Suprapubic skin (tissue), 4 donors: Measurements from ENCODE around the gene CHD9NB. TPM values are rescaled to one million over a fixed set of nuclear protein-coding genes. Genes with fewer than 3 reads are reported as not detected.
"Not testable (repeated sequence)": the region's sequence is repeated elsewhere in the genome, so short reads cannot be mapped to it uniquely, and the experiment has no call there.

Source experiments
- DNase-seq, 2 donors: peaks; one replicate each; pipeline ENCODE4 v3.0.0-alpha.2; 2019; ENCODE audit warnings: low spot score in 2 of 2
- H3K27ac ChIP-seq: fragments of 200-600 bp; sonication (generic); one replicate; pipeline ENCODE4 v1.5.1; 2019
- H3K27me3 ChIP-seq: fragments of 200-600 bp; sonication (generic); one replicate; pipeline ENCODE4 v1.5.1; 2019
- H3K36me3 ChIP-seq: fragments of 200-600 bp; sonication (generic); one replicate; pipeline ENCODE4 v1.5.1; 2019
- H3K4me1 ChIP-seq: fragments of 200-600 bp; sonication (generic); one replicate; pipeline ENCODE4 v1.5.1; 2019
- H3K4me3 ChIP-seq: fragments of 200-600 bp; sonication (generic); one replicate; pipeline ENCODE4 v1.5.1; 2019; ENCODE audit warnings: mild to moderate bottlenecking
- H3K9me3 ChIP-seq: fragments of 200-600 bp; sonication (generic); one replicate; pipeline ENCODE4 v1.5.1; 2019
- EP300 ChIP-seq: sonication (generic); formaldehyde crosslinking; IDR thresholded peaks from one replicate; pipeline ENCODE4 v1.6.1; 2017; ENCODE audit warnings: antibody characterized with exemption
- POLR2A ChIP-seq, 2 donors: fragments of 450-650 bp; IDR thresholded peaks; one replicate each; pipeline ENCODE4 v1.6.1; 2017; ENCODE audit warnings: antibody characterized with exemption in 2 of 2, mild to moderate bottlenecking in 2 of 2, moderate library complexity in 2 of 2
- POLR2AphosphoS5 ChIP-seq, 3 donors: sonication (generic); formaldehyde crosslinking; IDR thresholded peaks; one replicate each; pipeline ENCODE4 v1.6.1; 2017; ENCODE audit warnings: antibody characterized with exemption in 3 of 3
- WGBS: methylation state at CpG from one replicate; pipeline ENCODE4 v1.1.5; 2018; 5-methylcytosine and 5-hydroxymethylcytosine counted together
- total RNA-seq, 4 donors: library from RNA; depleted of rRNA; stranded (reverse); fragments of >200 nt; gene quantifications; one replicate each; pipeline ENCODE4 v1.1.0, GENCODE V29; 2016
- TF ChIP-seq, protein P1 (sequence below), 2 donors: fragments of 200-600 bp in 1 of 2; fragments of 450-650 bp in 1 of 2; sonication (generic) in 1 of 2; IDR thresholded peaks; one replicate each; pipeline ENCODE4 v1.5.1; 2016 to 2019; ENCODE audit warnings: antibody characterized with exemption in 2 of 2, mild to moderate bottlenecking in 1 of 2, moderate library complexity in 1 of 2

The CHD9NB gene
- total RNA-seq, 4 donors from 2014 or later, result 8.7 to 33.3 (median 17.0) TPM

DNA sequence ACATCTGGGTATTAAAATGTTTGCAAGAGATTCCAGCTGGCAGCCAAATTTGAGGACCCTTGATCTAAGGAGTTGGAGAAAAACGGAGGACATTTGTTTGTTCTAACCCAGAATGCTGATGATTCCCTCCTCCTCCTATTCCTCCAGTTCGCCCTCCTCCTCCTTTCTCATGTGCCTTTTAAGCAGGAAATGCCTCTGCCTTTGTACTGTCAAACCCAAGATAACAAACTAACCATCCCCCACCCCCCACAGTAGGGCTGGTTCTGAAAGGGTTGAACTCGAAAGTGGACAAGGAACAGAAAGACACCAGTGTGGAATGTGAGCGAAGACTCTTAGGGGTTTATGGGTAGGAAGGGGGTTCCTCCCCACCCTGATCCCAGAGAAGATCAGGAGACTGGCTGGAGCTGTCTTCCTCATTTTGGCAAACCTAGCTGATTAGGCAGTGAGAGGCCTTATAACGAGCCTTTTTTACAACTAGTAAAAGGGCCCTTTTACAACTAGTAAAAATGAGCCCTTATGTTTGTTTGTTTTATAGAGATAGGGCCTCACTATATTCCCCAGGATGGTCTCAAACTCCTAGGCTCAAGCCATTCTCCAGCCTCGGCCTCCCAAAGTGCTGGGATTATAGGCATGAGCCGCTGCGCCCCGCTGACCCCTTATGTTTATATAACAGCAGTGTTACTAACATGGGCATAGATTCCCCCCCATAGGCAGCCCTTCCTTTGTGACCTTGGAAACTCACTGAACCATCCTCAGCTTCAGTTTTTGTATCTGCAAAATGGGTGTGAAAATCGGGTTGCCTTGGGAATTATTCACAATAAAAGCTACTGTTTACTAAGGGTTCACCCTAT, 3.1 kb upstream of the CHD9NB start:
- H3K36me3 ChIP-seq, result no peaks in the 10 kb centered on the region
- H3K9me3 ChIP-seq, result no peaks in the 10 kb centered on the region
- 33% methylated on average over 10 of the region's 10 CpGs for WGBS
- H3K4me3 ChIP-seq, result peak overlapping the region; percentile 76
- DNase-seq, result no peak
- H3K27ac ChIP-seq, result peak overlapping the region; percentile 88
- no peaks in the 10 kb centered on the region for H3K27me3 ChIP-seq
- TF ChIP-seq POLR2A (IDR thresholded peaks at IDR 0.05) (no peak), EP300 (no peak), POLR2AphosphoS5 (IDR thresholded peaks at IDR 0.05) (no peak)
- TF ChIP-seq, protein P1, sequence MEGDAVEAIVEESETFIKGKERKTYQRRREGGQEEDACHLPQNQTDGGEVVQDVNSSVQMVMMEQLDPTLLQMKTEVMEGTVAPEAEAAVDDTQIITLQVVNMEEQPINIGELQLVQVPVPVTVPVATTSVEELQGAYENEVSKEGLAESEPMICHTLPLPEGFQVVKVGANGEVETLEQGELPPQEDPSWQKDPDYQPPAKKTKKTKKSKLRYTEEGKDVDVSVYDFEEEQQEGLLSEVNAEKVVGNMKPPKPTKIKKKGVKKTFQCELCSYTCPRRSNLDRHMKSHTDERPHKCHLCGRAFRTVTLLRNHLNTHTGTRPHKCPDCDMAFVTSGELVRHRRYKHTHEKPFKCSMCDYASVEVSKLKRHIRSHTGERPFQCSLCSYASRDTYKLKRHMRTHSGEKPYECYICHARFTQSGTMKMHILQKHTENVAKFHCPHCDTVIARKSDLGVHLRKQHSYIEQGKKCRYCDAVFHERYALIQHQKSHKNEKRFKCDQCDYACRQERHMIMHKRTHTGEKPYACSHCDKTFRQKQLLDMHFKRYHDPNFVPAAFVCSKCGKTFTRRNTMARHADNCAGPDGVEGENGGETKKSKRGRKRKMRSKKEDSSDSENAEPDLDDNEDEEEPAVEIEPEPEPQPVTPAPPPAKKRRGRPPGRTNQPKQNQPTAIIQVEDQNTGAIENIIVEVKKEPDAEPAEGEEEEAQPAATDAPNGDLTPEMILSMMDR (IDR thresholded peaks at IDR 0.05), result no peak
- peaks cover 52% of the 10 kb centered on the region for H3K4me1 ChIP-seq

DNA sequence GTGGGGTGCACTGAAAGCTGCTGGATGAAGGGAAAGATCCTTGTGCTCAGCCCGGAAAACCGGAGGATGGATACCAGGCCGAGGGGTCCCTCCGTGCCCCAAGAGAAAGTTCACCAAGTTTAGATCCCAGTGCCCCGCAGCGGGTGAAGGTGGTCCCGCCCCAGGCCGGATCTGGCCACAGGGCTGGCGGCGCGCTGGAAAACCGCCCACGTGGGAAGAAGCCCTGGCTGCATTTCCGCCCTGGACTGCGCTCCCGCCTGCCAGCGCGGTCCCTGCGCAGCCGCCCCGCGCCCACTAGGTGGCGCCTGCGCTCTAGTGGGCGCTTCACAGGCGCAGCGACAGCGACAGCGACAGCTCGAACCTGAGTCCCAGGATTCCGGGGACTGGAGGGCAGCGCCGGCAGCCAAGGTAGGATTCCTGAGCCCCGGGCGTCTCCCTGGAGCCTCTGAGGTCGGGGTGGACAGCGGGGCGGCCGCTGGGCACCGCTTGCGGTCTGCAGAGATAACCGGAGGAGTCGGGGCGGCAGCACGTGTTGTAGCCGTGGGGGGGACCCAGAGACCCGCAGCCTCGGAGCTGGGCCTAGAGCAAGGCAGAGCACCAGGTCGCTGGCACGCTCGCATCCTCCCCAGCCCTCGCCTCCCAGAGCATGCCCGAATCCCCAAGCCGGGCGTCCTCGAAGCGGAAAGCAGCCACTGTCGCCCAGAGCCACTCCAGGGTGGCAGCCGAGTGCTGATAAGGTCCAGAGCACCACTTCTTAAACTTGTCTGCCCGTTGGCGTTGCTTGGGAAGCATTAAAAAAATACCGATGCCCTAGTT, 2.2 kb upstream of the CHD9NB start, which contains the start of gene CHD9:
Gene CHD9, plus strand, starts transcription at position 322 of the 816 bp plus-strand sequence. CDS start 101,099 bp downstream, outside the sequence.
- peaks cover 52% of the 10 kb centered on the region for H3K4me1 ChIP-seq
- H3K9me3 ChIP-seq, result no peaks in the 10 kb centered on the region
- H3K36me3 ChIP-seq, result no peaks in the 10 kb centered on the region
- H3K27me3 ChIP-seq, result no peaks in the 10 kb centered on the region
- peak; percentile 87 to 90 for DNase-seq
- TF ChIP-seq, protein P1 (IDR thresholded peaks at IDR 0.05), result peak; percentile 98 to 99
- peak in 2 of 3 donors; percentile 71 to 81 for TF ChIP-seq POLR2AphosphoS5 (IDR thresholded peaks at IDR 0.05)
- TF ChIP-seq POLR2A (IDR thresholded peaks at IDR 0.05), result no peak
- TF ChIP-seq EP300, result no peak
- H3K4me3 ChIP-seq, result peak within 1 kb of the TSS; percentile 76
- peak within 1 kb of the TSS; percentile 88 for H3K27ac ChIP-seq
- WGBS, result 1% methylated on average over 9 of the region's 62 CpGs

DNA sequence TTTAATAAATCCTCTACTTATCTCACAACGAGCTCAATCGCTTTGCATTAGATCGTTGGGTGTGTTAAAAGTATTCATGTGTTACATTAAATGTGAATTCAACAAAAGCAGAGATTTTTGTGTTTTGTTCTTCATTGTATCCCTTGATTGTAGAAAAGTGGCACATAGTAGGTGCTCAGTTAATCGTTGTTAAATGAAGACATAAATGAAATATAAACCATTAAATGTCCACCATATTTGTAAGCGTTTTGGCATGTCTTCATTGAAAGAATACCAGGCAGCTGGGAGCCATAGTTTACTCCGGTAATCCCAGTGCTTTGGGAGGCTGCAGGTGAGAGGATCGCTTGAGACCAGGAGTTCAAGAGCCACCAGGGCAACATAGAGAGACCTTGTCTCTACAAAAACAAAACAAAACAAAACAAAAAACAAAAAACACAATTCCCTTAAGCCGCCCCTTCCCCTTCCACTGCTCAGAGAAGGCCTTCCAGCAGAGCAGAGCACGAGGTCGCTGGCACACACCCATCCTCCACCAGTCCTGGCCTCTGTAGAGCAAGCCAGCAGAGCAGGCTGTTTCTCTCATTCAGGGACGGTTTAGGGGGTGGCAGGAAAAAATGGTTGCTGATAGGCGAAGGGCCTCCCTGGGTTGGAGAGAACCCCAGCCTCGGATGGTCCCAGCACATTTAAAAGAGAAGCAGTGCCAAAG, 1.4 kb upstream of the CHD9NB start:
- no peak for TF ChIP-seq EP300
- TF ChIP-seq POLR2AphosphoS5 (IDR thresholded peaks at IDR 0.05), result no peak
- peaks cover 52% of the 10 kb centered on the region for H3K4me1 ChIP-seq

DNA sequence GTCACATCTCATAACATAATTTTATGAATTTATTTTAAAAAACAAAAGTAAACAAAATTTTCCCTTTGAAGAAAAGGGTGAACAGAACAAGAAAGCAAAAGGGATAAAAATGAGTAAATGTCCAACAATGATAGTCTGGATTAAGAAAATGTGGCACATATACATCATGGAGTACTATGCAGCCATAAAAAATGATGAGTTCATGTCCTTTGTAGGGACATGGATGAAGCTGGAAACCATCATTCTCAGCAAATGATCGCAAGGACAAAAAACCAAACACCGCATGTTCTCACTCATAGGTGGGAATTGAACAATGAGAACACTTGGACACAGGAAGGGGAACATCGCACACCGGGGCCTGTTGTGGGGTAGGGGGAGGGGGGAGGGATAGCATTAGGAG, 1.4 kb downstream of the CHD9NB start:
- H3K9me3 ChIP-seq, H3K27me3 ChIP-seq, H3K36me3 ChIP-seq, H3K27ac ChIP-seq, H3K4me3 ChIP-seq, DNase-seq: not testable (repeated sequence)
- 98% methylated on average over 4 of the region's 4 CpGs for WGBS
- peaks cover 30% of the 10 kb centered on the region for H3K4me1 ChIP-seq

More for the DNA sequence above, 1.4 kb upstream of the CHD9NB start:
- H3K27me3 ChIP-seq, result no peaks in the 10 kb centered on the region
- peak overlapping the region; percentile 76 for H3K4me3 ChIP-seq
- H3K36me3 ChIP-seq, result no peaks in the 10 kb centered on the region
- DNase-seq, result no peak
- 48% methylated on average over 12 of the region's 13 CpGs for WGBS
- no peaks in the 10 kb centered on the region for H3K9me3 ChIP-seq
- H3K27ac ChIP-seq, result peak overlapping the region; percentile 88

DNA sequence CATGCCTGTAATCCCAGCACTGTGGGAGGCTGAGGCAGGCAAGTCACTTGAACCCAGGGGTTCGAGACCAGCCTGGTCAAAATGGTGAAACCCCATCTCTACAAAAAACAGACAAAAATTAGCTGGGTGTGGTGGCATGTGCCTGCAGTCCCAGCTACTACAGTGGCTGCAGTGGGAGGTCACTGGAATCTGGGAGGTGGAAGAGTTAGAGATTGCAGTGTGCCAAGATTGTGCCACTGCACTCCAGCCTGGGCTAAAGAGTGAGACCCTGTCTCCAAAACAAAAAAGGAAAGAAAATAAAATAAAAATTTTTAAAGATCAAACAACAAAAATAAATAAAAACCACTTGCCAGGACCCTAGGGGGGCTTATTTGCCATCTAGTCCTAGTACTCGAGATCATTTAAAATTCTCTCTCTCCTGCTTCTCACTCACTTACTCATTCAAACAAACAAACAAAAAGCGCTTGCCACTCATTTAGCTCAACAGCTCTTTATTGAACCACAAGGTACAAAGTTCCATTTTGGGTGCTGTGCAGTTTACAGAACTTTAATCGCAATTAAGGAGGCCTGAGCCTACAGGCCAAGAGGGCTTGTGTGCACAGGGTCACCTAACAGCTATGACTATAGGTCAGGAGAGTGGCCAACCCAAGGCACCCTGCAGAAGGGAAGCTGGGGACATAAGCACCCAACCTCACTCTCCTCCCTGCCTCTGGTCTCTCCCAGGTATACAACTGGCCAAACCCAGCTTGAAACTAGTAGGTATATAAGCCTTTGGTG, 4.4 kb downstream of the CHD9NB start:
- TF ChIP-seq POLR2A (IDR thresholded peaks at IDR 0.05) (no peak), POLR2AphosphoS5 (IDR thresholded peaks at IDR 0.05) (no peak), EP300 (no peak)
- TF ChIP-seq, protein P1 (IDR thresholded peaks at IDR 0.05), result no peak
- 93% methylated on average over 4 of the region's 4 CpGs for WGBS
- no peaks in the 10 kb centered on the region for H3K36me3 ChIP-seq

DNA sequence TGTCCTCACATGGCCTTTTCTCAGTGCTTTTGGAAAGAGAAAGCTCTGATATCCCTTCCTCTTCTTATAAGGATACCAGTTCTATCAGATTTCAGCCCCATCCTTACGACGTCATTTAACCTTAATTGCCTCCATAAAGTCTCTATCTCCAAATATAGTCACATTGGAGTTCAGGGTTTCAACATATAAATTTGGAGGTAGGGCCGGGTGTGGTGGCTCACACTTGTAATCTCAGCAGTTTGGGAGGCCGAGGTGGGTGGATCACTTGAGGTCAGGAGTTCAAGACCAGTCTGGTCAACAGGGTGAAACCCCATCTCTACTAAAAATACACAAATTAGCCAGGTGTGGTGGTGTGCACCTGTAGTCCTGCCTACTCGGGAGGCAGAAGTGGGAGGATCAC, 5.2 kb downstream of the CHD9NB start:
- not testable (repeated sequence) for H3K27me3 ChIP-seq, H3K4me3 ChIP-seq, H3K9me3 ChIP-seq, DNase-seq, H3K27ac ChIP-seq, H3K36me3 ChIP-seq
- 94% methylated on average over 5 of the region's 5 CpGs for WGBS
- peaks cover 36% of the 10 kb centered on the region for H3K4me1 ChIP-seq

More for the DNA sequence above, 4.4 kb downstream of the CHD9NB start:
- Histone ChIP-seq H3K27ac (no peak overlapping the region), H3K4me3 (no peak overlapping the region), H3K4me1 (peaks cover 36% of the 10 kb centered on the region), H3K9me3 (no peaks in the 10 kb centered on the region), H3K27me3 (no peaks in the 10 kb centered on the region)
- no peak for DNase-seq
